Amniotic epithelial cell (primary cell): ENCODE data around the gene CRKL.
"Not testable (repeated sequence)": the region's sequence is repeated elsewhere in the genome, so short reads cannot be mapped to it uniquely, and the experiment has no call there.

Experiments used
- DNase-seq: peaks from one replicate; pipeline ENCODE4 v3.0.0-alpha.2; 2010; ENCODE audit warnings: low read depth

The CRKL gene

DNA sequence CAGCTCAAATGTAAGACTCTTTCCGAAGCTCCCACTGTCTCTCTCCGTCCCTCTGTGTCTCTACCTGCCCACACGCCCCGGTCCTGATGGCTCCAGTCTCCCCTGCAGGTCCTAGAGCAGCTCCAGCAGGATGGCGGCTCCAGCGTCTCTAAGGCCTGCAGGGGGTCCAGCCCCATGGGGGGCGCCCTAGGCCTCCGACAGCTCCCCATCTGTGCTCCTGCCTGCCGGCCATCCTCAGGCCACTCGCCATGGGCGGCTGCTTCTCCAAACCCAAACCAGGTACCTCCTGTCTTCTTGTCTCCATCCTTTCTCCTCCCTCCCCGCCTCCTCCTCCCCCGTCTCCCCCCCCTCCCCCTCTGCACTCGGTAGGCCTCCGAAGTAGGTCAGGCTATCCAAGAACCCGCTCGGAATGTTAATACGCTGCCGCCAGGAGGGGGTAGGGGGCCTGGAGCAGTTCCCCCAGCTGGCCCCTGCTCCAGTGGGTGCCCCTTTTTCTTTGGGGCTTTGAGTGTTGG is 50.5 kb downstream of the CRKL start:
- DNase-seq: no peak

DNA sequence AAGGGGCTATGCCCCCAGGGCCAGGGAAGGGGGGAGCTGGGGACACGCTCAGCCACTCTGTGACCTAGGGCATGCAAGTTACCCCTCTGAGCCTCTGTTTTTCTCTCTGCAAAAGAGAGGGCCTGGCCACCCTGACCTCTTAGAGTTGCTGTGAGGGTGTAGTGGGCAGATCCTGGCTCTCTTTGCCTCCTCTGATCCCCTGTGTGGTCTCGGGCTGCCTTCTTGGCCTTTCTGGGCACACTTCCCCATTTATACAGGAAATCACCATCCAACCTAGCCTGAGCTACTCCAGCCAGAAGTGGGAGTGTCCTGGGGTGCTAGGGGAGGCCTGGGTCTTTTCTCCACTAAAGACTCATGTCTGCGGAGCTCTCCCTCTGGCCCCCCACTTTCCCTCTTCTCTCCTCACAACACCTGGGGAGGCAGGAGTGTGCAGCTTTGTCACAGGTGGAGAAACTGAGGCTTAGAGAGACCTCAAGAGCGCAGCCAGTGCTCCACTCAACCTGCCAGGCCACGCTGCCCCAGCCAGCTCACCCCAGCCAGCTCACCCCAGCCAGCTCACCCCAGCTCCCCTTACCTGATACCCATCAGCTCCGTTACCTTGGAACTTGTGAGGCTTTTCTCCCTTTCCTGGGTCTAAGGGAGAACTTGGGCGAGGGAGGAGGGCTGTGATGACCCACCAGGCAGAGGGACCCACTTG is 51.2 kb downstream of the CRKL start:
- DNase-seq: no peak

DNA sequence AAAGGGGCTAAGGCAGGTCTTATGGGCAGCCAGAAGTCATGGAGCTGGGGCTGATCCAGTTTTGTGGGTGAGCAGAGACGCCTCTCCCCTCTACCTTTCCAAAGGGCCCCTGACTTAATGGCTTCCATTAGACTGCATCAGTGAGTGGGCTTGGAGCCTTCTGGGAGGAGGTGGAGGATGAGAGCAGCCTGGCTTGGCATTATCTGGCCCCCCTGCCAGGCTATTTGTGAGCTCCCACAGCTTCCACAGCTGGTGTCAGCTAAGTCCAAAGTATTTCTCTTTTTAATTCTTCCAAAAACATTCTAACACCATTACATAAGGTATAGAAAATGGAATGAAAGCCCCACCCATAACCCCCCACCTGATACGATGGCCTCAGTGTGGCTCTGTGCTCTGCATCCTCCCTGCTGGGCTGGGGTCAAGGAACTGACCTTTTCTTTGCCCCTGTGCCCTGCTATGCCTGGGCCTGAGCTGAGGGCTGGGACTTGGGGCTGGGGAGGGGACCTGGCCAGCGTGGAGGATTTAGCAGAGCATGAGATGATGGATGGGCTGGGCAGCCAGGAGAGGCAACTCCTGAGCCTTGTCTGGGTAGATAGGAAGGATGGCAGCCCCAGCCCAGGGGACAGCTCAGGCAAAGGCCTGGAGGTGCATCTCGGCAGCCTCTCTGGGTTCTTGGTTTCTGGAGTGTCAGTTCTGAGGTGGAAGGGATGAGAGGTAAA is 53.9 kb downstream of the CRKL start:
- no peak for DNase-seq

DNA sequence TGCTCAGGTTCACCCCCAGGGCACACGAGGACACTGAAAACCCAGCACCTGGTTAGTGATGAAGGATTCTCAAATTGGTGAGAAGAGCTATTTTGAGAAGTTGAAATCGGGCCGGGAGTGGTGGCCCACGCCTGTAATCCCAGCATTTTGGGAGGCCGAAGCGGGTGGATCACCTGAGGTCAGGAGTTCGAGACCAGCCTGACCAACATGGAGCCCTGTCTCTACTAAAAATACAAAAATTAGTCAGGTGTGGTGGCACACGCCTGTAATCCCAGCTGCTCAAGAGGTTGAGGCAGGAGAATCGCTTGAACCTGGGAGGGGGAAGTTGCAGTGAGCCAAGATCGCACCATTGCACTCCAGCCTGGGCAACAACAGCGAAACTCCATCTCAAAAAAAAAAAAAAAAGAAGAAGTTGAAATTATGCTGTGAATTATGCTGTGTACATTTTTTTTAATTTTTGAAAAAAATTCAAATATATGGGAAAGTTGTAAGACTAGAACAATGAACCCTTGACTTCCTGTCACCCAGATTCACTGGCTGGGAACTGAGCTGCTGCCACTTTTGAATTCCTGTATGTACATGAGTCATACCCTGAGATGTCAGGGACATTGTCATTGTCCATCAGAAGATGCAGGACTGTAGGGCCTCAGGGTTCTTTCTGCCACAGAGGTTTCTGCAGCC is 54.9 kb downstream of the CRKL start:
- not testable (repeated sequence) for DNase-seq

DNA sequence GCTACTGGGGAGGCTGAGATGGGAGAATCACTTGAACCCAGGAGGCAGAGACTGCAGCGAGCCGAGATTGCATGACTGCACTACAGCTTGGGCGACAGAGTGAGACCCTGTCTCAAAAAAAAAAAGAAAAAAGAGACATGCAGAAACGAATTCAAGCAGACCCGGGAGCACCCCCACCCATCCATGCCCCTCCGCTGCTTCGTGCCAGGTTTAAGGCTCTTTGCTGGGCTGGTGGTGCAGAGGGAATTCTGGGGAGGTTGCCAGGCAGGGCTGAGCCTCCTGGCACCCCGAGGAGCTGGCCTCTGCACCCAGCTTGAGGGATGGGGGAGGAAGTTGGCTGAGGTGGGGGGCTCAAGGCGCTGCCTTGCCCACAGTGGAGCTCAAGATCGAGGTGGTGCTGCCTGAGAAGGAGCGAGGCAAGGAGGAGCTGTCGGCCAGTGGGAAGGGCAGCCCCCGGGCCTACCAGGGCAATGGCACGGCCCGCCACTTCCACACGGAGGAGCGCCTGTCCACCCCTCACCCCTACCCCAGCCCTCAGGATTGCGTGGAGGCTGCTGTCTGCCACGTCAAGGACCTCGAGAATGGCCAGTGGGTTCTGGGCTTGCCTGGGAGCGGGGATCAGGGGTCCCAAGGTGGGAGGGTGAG is 55.8 kb downstream of the CRKL start:
- DNase-seq: no peak

DNA sequence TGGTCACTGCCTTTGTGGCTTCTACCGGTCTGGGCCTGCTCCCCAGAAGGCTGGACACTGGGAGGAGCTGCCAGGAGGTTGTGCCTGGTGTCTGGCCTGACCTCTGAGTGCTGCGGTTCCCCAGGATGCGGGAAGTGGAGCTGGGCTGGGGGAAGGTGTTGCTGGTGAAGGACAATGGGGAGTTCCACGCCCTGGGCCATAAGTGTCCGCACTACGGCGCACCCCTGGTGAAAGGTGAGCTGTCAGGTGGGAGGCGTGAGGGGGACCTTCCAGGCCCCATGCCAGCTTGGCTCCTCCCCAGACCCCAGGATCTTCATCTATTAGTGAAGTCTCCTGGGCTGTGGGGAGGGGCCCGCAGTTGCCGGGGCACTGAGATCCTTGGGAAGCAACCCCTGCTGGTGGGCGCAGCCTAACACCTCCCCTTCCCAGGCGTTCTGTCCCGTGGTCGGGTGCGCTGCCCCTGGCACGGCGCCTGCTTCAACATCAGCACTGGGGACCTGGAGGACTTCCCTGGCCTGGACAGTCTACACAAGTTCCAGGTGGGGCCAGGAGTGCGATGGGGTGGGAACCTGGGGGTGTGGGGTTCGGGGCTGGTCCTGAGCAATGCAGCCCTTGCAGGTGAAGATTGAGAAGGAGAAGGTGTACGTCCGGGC is 56.6 kb downstream of the CRKL start:
- no peak for DNase-seq

DNA sequence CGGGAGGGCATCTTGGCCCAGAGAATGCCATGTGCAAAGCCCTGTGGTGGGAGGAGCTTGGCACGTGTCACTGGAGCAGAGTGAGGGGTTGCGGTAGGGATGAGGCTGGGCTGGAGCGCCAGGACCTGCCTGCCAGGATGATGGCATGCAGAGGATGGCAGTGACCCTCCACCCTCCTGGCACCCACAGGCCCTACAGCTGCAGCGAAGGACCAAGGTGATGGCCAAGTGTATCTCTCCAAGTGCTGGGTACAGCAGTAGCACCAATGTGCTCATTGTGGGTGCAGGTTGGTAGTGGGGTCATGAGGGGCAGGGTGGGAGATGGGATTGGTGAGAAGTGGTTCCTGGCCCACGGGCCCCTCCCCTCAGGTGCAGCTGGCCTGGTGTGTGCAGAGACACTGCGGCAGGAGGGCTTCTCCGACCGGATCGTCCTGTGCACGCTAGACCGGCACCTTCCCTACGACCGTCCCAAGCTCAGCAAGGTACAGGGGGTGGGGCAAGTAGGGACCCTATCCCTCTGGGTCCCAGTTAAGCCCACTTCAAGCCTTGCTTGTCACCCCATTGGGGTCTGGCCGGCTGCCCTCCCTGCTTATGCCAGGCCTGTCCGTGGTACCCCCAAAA is 57.2 kb downstream of the CRKL start:
- no peak for DNase-seq

DNA sequence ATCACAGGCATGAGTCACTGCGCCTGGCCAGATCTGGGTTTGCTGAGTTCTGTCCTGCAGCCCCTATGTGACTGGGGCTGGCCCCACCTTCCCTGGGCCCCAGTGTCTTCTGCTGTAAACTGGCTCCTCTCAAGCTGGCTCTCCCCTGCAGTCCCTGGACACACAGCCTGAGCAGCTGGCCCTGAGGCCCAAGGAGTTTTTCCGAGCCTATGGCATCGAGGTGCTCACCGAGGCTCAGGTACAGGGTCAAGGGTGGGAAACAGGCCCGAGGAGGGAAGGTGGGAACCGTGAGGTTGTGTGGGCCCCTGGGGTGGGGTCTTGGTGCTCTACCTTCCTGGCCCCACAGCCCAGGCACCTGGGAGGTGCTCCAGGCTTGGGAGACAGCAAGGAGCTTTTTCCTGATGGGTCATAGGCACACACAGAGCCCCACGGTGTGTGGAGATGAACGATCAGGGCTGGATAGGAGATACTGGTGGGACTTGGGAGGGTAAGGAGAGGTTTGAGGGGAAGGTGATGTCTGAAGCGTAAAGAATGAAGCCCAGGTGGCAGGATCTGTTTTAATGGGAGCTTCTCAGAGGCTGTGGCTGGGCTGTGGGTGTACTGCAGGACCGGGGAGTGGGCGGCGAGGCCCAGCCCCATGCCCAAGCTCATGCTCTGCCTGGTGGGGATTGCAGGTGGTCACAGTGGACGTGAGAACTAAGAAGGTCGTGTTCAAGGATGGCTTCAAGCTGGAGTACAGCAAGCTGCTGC is 58.5 kb downstream of the CRKL start:
- no peak for DNase-seq

DNA sequence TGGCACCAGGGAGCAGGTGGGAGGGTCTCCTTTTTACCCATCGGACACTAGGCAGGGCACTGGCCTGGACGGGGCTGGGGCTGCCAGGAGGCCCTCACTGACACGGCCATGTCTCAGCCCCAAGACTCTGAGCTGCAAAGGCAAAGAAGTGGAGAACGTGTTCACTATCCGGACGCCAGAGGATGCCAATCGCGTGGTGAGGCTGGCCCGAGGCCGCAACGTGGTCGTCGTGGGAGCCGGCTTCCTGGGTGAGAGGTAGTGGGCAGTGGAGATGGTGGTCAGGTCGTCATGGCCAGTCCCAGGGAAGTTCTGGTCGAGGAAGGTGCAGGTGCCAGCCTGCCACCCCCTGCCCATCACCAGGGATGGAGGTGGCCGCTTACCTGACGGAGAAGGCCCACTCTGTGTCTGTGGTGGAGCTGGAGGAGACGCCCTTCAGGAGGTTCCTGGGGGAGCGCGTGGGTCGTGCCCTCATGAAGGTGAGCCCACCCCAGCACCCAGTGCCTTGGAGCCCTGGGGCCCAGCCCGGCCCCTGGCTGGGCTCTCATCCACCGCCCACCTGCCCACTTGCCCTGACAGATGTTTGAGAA is 59.2 kb downstream of the CRKL start:
- no peak for DNase-seq

DNA sequence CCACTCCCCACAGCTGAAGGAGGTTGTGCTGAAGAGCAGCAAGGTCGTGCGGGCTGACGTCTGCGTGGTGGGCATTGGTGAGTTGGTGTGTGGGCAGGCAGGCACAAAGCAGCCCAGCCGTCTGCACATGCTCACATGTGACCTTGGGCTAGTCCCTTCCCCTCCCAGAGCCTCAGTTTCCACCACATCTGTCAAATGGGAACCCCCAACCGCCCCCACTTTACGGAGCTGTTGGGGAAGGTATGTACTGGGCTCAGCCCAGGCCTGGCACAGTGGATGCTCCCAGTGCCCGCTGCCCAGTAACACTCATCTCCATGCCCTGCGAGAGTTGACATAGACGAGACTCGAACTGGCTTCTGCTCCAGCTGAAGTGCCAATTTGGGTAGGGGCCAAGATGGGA is 59.8 kb downstream of the CRKL start:
- no peak for DNase-seq

DNA sequence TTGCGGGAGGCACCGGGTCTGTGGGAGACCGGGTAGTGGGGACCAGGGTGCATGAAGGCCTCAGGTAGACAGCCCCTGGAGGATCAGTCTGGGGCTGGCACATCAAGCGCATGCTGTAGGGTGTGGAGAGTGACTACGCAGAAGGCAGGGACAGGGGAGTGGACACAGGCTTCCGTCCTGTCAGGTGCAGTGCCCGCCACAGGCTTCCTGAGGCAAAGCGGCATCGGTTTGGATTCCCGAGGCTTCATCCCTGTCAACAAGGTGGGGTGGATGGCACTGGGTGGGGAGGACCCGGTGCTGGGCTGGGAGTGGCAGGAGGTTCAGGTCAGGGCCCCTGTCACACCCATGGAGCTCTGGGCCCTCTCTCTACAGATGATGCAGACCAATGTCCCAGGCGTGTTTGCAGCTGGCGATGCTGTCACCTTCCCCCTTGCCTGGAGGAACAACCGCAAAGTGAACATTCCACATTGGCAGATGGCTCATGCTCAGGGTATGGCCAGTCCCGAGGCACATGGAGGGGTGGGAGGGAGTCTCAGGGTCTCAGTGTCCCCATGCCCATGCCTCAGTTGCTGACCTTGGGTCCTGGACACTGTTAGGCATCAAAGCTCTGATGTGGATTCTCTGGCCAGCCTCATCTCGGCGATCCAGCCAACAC is 60.4 kb downstream of the CRKL start:
- DNase-seq: no peak

DNA sequence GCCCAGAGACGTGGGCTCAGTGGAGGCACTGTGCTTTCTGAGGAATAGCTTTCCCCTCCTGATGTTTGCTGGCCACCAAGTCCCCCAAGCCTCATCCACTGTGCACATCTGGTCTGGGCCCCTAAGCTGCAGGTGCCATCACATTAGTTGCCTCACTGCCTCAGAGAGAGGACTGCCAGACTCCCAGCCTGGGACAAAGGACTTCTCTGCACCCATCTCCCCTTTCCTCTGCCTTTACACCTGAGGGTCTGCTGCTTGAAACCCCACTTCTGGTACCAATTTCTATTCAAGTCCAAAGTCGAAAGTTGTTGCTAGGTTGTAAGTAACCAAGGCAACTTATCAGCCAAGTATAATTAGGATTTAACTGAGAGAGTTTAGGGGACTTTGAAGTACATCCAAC is 61.2 kb downstream of the CRKL start:
- DNase-seq: no peak

DNA sequence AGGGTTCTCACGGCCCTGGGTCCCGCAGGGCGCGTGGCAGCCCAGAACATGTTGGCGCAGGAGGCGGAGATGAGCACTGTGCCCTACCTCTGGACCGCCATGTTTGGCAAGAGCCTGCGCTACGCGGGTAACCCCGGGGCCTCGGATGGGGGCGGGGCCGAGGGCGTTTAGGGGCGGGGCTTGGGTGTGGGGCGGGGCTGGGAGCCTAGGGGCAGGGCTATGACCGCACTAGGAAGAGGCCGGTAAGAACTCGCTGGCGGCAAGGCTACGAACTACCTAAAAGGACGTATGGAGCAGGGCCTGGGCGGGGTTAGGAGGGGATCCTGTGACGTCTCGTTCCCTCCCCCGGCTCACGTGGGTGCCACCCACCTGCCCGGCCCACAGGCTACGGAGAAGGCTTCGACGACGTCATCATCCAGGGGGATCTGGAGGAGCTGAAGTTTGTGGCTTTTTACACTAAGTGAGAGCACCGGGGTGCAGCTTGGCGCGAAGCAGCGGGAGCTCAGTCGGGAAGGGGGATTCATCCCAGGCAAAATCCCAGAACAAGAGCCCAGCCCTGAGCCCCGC is 62.1 kb downstream of the CRKL start:
- DNase-seq: peak; percentile 92

DNA sequence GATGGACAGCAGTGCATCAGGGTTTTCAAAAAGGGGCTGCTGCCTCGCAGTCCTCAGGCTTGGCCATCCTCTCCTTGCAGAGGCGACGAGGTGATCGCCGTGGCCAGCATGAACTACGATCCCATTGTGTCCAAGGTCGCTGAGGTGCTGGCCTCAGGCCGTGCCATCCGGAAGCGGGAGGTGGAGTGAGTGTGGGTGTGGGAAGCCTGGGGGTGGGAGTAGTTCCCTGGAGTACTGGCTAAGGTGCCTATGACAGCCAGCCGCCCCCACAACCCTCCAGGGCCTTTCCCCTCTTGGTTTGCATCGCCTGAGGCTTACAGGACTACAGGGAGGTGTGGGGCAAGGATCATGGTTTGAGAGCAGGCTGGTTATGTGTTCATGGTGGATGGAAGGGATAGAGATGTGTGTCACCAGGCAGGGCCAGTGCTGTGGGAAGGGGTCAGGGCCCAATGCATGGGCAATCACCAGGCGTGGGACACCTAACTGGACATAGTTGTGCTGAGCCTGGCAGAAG is 62.8 kb downstream of the CRKL start:
- DNase-seq: no peak

DNA sequence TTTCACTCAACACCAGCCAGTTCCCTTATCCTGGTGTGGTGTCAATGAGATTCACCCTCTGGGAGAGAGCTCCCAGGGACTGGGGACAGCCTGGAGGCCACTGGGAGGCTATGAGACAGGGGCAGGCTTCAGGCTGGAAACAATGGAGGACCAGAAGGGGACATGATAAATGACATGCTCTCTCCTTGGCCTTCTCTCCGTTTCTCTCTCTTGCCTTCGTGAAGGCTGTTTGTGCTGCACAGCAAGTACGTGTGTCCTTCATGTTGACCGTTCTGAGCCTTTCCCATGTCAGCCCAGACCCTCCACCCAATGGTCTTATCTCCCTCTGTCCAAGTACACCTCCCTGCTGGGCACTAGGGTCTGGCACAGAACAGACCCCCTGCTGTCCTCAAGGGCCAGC is 63.3 kb downstream of the CRKL start:
- no peak for DNase-seq

DNA sequence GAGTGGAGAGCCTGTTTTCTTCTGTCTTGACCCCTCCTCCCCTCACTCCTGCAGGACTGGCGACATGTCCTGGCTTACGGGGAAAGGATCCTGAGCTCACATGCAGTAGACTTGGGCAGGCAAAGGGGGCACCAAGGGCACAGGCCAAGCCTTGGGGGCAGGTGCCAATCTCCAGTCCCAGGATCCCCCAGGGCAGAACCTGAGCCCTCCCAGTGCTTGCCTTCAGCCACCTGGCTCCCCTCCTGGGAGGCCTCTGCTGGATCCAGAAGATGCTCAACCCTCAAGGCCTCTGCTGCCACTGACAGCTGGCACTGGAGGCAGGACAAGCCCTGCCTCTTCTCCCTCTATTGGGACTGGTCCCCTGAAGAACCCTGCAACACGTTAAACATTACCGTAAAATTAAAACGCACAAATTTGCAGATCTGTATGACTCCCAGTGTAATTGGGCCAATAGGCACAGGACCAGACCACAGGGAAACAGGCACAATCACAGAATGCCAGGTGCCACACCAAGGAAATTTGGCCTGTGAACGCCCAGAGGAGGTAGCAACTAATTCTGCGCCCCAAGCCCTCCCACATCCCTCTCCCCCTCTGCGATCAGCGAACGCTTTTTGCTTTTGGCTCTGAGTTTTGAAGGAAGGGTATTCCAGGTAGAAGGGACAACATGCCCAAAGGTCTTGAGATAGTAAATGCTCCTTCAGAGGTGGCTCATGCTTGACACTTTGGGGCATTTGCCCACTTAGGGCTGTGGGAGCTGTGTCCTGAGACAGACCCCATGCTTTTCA is 63.9 kb downstream of the CRKL start:
- DNase-seq: no peak

DNA sequence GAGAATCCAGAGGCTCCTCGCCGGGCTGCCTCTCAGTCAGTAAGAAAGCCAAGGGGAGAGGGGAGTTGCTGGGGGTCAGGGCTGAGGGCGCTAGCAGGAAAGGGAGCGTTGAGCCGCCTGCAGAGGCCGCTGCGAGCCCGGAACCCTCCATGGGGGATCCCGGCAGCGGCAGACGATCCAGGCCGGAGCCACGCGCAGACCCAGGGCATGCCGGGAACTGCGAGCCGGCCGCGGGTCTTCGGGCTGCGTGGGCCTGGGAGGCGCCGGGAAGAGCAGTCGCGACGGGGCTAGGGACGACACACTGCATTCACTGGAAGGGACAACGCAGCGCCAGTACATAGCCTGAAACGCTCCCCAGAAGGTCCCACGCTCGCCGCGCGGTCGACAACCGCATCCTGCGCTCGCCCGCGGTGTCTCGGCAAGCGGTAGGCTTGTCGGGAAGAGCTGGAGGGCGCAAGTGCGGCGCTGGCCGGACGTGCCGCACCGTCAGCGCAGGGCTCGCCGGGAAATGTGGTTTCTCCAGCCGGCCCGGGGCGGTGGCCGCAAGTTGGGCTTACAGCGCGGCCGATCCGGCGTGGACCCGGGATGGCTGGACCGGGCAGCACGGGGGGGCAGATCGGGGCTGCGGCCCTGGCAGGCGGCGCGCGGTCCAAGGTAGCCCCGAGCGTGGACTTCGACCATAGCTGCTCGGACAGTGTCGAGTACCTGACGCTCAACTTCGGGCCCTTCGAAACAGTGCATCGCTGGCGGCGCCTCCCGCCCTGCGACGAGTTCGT is 64.8 kb downstream of the CRKL start, which contains the start of gene LZTR1:
Gene LZTR1 (plus strand): TSS at position 511 of the 776 bp plus-strand sequence. CDS start 75 bp downstream, at position 586.
- peak; percentile 79 for DNase-seq

DNA sequence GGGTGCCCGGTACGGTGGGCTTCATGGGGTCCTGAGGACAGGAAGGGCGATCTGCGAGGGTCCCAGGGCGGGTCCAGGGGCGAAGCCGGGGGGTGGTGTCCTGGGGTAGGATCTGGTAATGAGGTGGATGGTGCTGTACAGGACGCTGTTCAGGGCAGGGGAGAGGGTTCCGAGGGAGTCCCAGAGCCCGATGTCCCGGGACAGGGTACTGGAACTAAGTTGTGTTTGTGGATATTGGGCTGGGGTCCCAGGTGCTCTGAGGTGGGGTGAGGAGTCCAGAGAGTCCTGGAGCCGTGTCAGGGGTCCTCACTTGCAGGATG is 65.3 kb downstream of the CRKL start:
- no peak for DNase-seq
